H1 (cell line): ENCODE measurements around the gene OAT. TPM values are rescaled to one million over a fixed set of nuclear protein-coding genes. Genes with fewer than 3 reads are reported as not detected.

Experiments
- CTCF ChIA-PET: fragments of 300-600 bp; sonication (Branson Sonifier 250); formaldehyde crosslinking; loops from one replicate; lab custom pipeline; 2021; ENCODE audit not compliant: partially characterized antibody; lab: Charles Lee
- POLR2A ChIA-PET: fragments of 300-600 bp; sonication (Branson Sonifier 250); formaldehyde crosslinking; loops from one replicate; lab custom pipeline; 2021; ENCODE audit warnings: inconsistent platforms; ENCODE audit not compliant: partially characterized antibody; lab: Charles Lee
- DNase-seq, 2 experiments: peaks; one replicate each; pipeline versions ENCODE4 v3.0.0 to v3.0.0-alpha.2; 2010 to 2022; ENCODE audit warnings: low spot score in 2 of 2, low read depth in 1 of 2, mixed read lengths in 1 of 2
- FAIRE-seq: peaks from 2 replicates; lab custom pipeline; 2011; peaks lifted over from hg19 to GRCh38; lab: Jason Lieb, UNC
- H2AFZ ChIP-seq: 2 replicates; pipeline ENCODE4 v1.8.1; 2012; ENCODE audit warnings: low read length, inconsistent platforms
- H2AK5ac ChIP-seq: 2 replicates; pipeline ENCODE4 v1.6.1; 2013; ENCODE audit warnings: low read depth, low read length
- H2BK120ac ChIP-seq: replicated peaks from 2 replicates; pipeline ENCODE3; 2013; ENCODE audit warnings: low read depth, low read length, inconsistent platforms
- H2BK12ac ChIP-seq: 2 replicates; pipeline ENCODE4 v1.6.1; 2013; ENCODE audit warnings: low read depth, low read length
- H2BK15ac ChIP-seq: 2 replicates; pipeline ENCODE4 v1.6.1; 2013; ENCODE audit warnings: low read length
- H2BK20ac ChIP-seq: 2 replicates; pipeline ENCODE4 v1.6.1; 2013; ENCODE audit warnings: low read length
- H2BK5ac ChIP-seq: 2 replicates; pipeline ENCODE4 v1.6.1; 2013; ENCODE audit warnings: low read depth, low read length
- H3K14ac ChIP-seq: 2 replicates; pipeline ENCODE4 v1.6.1; 2013; ENCODE audit warnings: inconsistent platforms; ENCODE audit not compliant: insufficient read length
- H3K18ac ChIP-seq: 2 replicates; pipeline ENCODE4 v1.6.1; 2013; ENCODE audit warnings: low read length; ENCODE audit errors: extremely low read depth
- H3K23ac ChIP-seq: 2 replicates; pipeline ENCODE4 v1.6.1; 2013; ENCODE audit warnings: inconsistent platforms; ENCODE audit not compliant: insufficient read length
- H3K23me2 ChIP-seq: 2 replicates; pipeline ENCODE4 v1.6.1; 2013; ENCODE audit warnings: low read depth, low read length
- H3K27ac ChIP-seq: 2 replicates; pipeline ENCODE4 v1.6.1; 2011; ENCODE audit warnings: low read depth, low read length, inconsistent platforms
- H3K27me3 ChIP-seq, 4 experiments: replicated peaks in 1 of 4; 1 replicate in 1 of 4; 2 replicates in 3 of 4; pipeline versions ENCODE4 v1.6.1 to v1.8.1; 2011 to 2013; ENCODE audit warnings: low read length in 3 of 4, mild to moderate bottlenecking in 3 of 4, inconsistent platforms in 2 of 4, mixed read lengths in 2 of 4, moderate library complexity in 1 of 4; ENCODE audit not compliant: control insufficient read depth in 3 of 4, insufficient read depth in 3 of 4; ENCODE audit errors: extremely low read depth in 1 of 4
- H3K36me3 ChIP-seq, 4 experiments: 2 replicates each; pipeline versions ENCODE4 v1.6.1 to v1.8.1; 2011 to 2013; ENCODE audit warnings: mild to moderate bottlenecking in 4 of 4, low read length in 3 of 4, moderate library complexity in 2 of 4, control low read depth in 1 of 4, inconsistent platforms in 1 of 4; ENCODE audit not compliant: insufficient read depth in 4 of 4, control insufficient read depth in 2 of 4
- H3K4ac ChIP-seq: replicated peaks from 2 replicates; pipeline ENCODE3; 2013; ENCODE audit warnings: low read length, low read depth, mixed read lengths, inconsistent platforms; ENCODE audit not compliant: insufficient read length
- H3K4me1 ChIP-seq, 4 experiments: replicated peaks in 1 of 4; 1 replicate in 1 of 4; 2 replicates in 3 of 4; pipeline versions ENCODE4 v1.6.1 to v1.8.1; 2011 to 2013; ENCODE audit warnings: low read length in 3 of 4, inconsistent platforms in 2 of 4, mixed read lengths in 1 of 4; ENCODE audit not compliant: insufficient read depth in 4 of 4, control insufficient read depth in 3 of 4
- H3K4me2 ChIP-seq, 2 experiments: 2 replicates each; pipeline versions ENCODE4 v1.6.1 to v1.8.1; 2011 to 2013; ENCODE audit warnings: low read depth in 2 of 2, low read length in 2 of 2, control low read depth in 1 of 2, inconsistent platforms in 1 of 2, mild to moderate bottlenecking in 1 of 2; ENCODE audit not compliant: insufficient read depth in 1 of 2
- H3K4me3 ChIP-seq, 4 experiments: fragments of 200-600, 300-600 bp in 1 of 4; sonication (generic), shearing (Covaris generic), sonication (Bioruptor Twin) in 1 of 4; 2 replicates each; pipeline versions ENCODE4 v1.5.1 to v1.8.1; 2011 to 2016; ENCODE audit warnings: low read length in 4 of 4, low read depth in 3 of 4, control low read depth in 2 of 4, inconsistent platforms in 2 of 4, mild to moderate bottlenecking in 2 of 4, mixed read lengths in 1 of 4, moderate library complexity in 1 of 4; ENCODE audit not compliant: insufficient read depth in 2 of 4; ENCODE audit errors: extremely low read depth in 1 of 4
- H3K56ac ChIP-seq: replicated peaks from 2 replicates; pipeline ENCODE3; 2013; ENCODE audit warnings: low read depth, mild to moderate bottlenecking, mixed read lengths, low read length, inconsistent platforms; ENCODE audit not compliant: insufficient read length
- H3K79me1 ChIP-seq: 2 replicates; pipeline ENCODE4 v1.6.1; 2013; ENCODE audit warnings: low read depth, low read length, control low read depth
- H3K79me2 ChIP-seq, 2 experiments: 2 replicates each; pipeline versions ENCODE4 v1.6.1 to v1.8.1; 2012 to 2013; ENCODE audit warnings: low read length in 2 of 2, mild to moderate bottlenecking in 2 of 2, inconsistent platforms in 1 of 2; ENCODE audit not compliant: insufficient read depth in 2 of 2, control insufficient read depth in 1 of 2
- H3K9ac ChIP-seq, 4 experiments: replicated peaks in 1 of 4; 1 replicate in 1 of 4; 2 replicates in 3 of 4; pipeline versions ENCODE4 v1.6.1 to v1.8.1; 2011 to 2013; ENCODE audit warnings: low read depth in 3 of 4, low read length in 3 of 4, control low read depth in 2 of 4, mild to moderate bottlenecking in 2 of 4, moderate library complexity in 2 of 4, inconsistent platforms in 1 of 4; ENCODE audit errors: extremely low read depth in 1 of 4
- H3K9me3 ChIP-seq, 2 experiments: 2 replicates each; pipeline versions ENCODE4 v1.6.1 to v1.8.1; 2012 to 2013; ENCODE audit warnings: mild to moderate bottlenecking in 2 of 2, moderate library complexity in 2 of 2, control low read depth in 1 of 2, inconsistent platforms in 1 of 2, low read depth in 1 of 2, low read length in 1 of 2, mixed read lengths in 1 of 2; ENCODE audit not compliant: insufficient read depth in 2 of 2
- H4K20me1 ChIP-seq, 2 experiments: replicated peaks in 1 of 2; 2 replicates each; pipeline versions ENCODE3 to v1.8.1; 2011 to 2013; ENCODE audit warnings: inconsistent platforms in 2 of 2, low read length in 2 of 2, mild to moderate bottlenecking in 1 of 2; ENCODE audit not compliant: insufficient read depth in 2 of 2, control insufficient read depth in 1 of 2
- H4K5ac ChIP-seq: 2 replicates; pipeline ENCODE4 v1.6.1; 2013; ENCODE audit warnings: low read length, low read depth, mixed read lengths, inconsistent platforms; ENCODE audit not compliant: insufficient read length
- H4K8ac ChIP-seq: 2 replicates; pipeline ENCODE4 v1.8.0; 2013; ENCODE audit warnings: mild to moderate bottlenecking, moderate library complexity, low read length, inconsistent platforms; ENCODE audit not compliant: insufficient read depth; ENCODE audit errors: extremely low read depth
- H4K91ac ChIP-seq: replicated peaks from 2 replicates; pipeline ENCODE3; 2013; ENCODE audit warnings: low read length, mixed read lengths, inconsistent platforms; ENCODE audit not compliant: insufficient read length
- HDAC2 ChIP-seq, 2 experiments: fragments of 300-600 bp in 1 of 2; sonication (generic) in 1 of 2; IDR thresholded peaks; 2 replicates each; pipeline ENCODE4 v1.6.1; 2011 to 2012; ENCODE audit warnings: low read depth in 2 of 2, low read length in 2 of 2, mild to moderate bottlenecking in 2 of 2, moderate library complexity in 2 of 2, borderline replicate concordance in 1 of 2, inconsistent platforms in 1 of 2
- SIN3A ChIP-seq, 2 experiments: IDR thresholded peaks in 1 of 2; conservative IDR thresholded peaks in 1 of 2; 2 replicates each; pipeline ENCODE4 v1.6.1; 2011 to 2012; ENCODE audit warnings: low read length in 2 of 2, improper control_type of control experiment in 1 of 2, low read depth in 1 of 2, mild to moderate bottlenecking in 1 of 2
- WGBS, 2 experiments: shearing (Covaris generic) in 1 of 2; methylation state at CpG; one replicate each; pipeline versions ENCODE4 v1.1.6 to v1.1.7; 2013 to 2015; ENCODE audit warnings: low lambda C conversion rate in 2 of 2, mixed read lengths in 2 of 2, inconsistent platforms in 1 of 2, low coverage in 1 of 2, missing lambda C conversion rate in 1 of 2; ENCODE audit not compliant: insufficient replicate concordance in 2 of 2, insufficient coverage in 1 of 2, insufficient read length in 1 of 2; ENCODE audit errors: extremely low coverage in 1 of 2, missing lambda C conversion rate in 1 of 2; 5-methylcytosine and 5-hydroxymethylcytosine counted together
- polyA plus RNA-seq, 7 experiments: library from polyadenylated mRNA; depleted of rRNA in 3 of 7; stranded (reverse) in 5 of 7; unstranded in 2 of 7; fragments of >200 nt in 5 of 7; fragments of 200-250 nt in 2 of 7; gene quantifications; 1 replicate in 5 of 7; 2 replicates in 1 of 7; 4 replicates in 1 of 7; pipeline versions ENCODE4 v1.2.1 to v1.2.3, GENCODE V29; 2011 to 2013; ENCODE audit warnings: missing spikeins in 2 of 7, mixed read lengths in 2 of 7
- total RNA-seq: library from RNA; stranded (reverse); fragmentation: NEBNext Ultra II Directional; extraction: Animal tissue kit (Norgen Biotek cat#: 25700); gene quantifications from 2 replicates; pipeline ENCODE4 v1.2.1, GENCODE V29; 2021

OAT gene
- total and polyA plus RNA-seq, 2 of the 8 experiments (the other 6 are each of a cell fraction or from before 2014, with no cell fraction given) = 67.8 to 121 TPM

- Histone ChIP-seq H3K23ac (no peak overlapping the region), H4K5ac (no peak overlapping the region), H3K27ac (no peak overlapping the region), H3K9me3 (no peaks in the 10 kb centered on the region), H3K4me3 (no peak overlapping the region), H3K4me1 (no peaks in the 10 kb centered on the region; a peak in 1 of 7 replicates), H4K20me1 (no peaks in the 10 kb centered on the region), H3K4me2 (no peak overlapping the region), H3K14ac (no peak overlapping the region), H2BK20ac (no peak overlapping the region), H3K56ac (no peak overlapping the region), H2BK15ac (no peak overlapping the region), H3K79me1 (no peaks in the 10 kb centered on the region), H3K9ac (no peak overlapping the region), H2AK5ac (no peak overlapping the region), H3K18ac (no peak overlapping the region), H4K91ac (no peak overlapping the region), H2AFZ (no peak overlapping the region), H3K4ac (no peak overlapping the region), H4K8ac (peak overlapping the region; percentile 17; the same call in 1 of the 2 replicates), H3K27me3 (peaks cover 0 to 2% (median 0%) of the 10 kb centered on the region in 4 experiments; a peak in 1 of 7 replicates), H3K23me2 (no peaks in the 10 kb centered on the region), H3K79me2 (no peaks in the 10 kb centered on the region), H3K36me3 (no peaks in the 10 kb centered on the region), H2BK120ac (no peak overlapping the region), H2BK5ac (no peak overlapping the region), H2BK12ac (no peak overlapping the region)
- FAIRE-seq (no peak), DNase-seq (no peak)
- ChIA-PET CTCF (interaction anchor here (1.2 to 1.3 kb wide), 2 partner anchors 32 to 145 kb away, joined by 3 to 4 read pairs; no protein-coding TSS in a partner anchor), POLR2A (no interaction called here)
- WGBS, 2 experiments = 91% methylated on average over 10 of the region's 10 CpGs; no CpG with 5 or more reads in 1 of the 2 experiments
- no peak for TF ChIP-seq HDAC2 (IDR thresholded peaks at IDR 0.05; ENCODE audit: borderline replicate concordance in 1 of 2, low read depth in 2 of 2, low read length in 2 of 2)
- no peak for TF ChIP-seq SIN3A (conservative IDR thresholded peaks at IDR 0.05 in 1 of 2, IDR thresholded peaks at IDR 0.05 in 1 of 2; ENCODE audit: low read depth in 1 of 2, low read length in 2 of 2)
Measured at GRCh38 chr10:124351481-124352220, 67.1 kb downstream of the OAT start.
